Glomerular endothelial cell (primary cell): ENCODE results near the gene STK4. TPM values are rescaled to one million over a fixed set of nuclear protein-coding genes. Genes with fewer than 3 reads are reported as not detected.
"Not testable (repeated sequence)": the region's sequence is repeated elsewhere in the genome, so short reads cannot be mapped to it uniquely, and the experiment has no call there.

Experiments
- DNase-seq: peaks from one replicate; pipeline ENCODE4 v3.0.0-alpha.2; 2011; ENCODE audit warnings: low read depth, low spot score; ENCODE audit errors: extremely low read depth
- total RNA-seq: library from RNA; depleted of rRNA; stranded (reverse); fragments of >200 nt; gene quantifications from 2 replicates; pipeline ENCODE4 v1.2.3, GENCODE V29; 2015

STK4 gene
- total RNA-seq, 1 donor from 2014 or later: 20.9 TPM

GRCh38 chr20:45020236-45020886, 54.0 kb downstream of the STK4 start:
- no peak for DNase-seq

- DNase-seq: no peak
These were observed 55.3 kb downstream of the STK4 start for GRCh38 chr20:45021631-45022030.

GRCh38 chr20:45023140-45023539, 56.8 kb downstream of the STK4 start:
- not testable (repeated sequence) for DNase-seq

GRCh38 chr20:45028424-45029136, 62.3 kb downstream of the STK4 start:
- DNase-seq: no peak

- DNase-seq: no peak
These were observed 63.6 kb downstream of the STK4 start for GRCh38 chr20:45029884-45030283.

- DNase-seq: no peak
These were observed 66.0 kb downstream of the STK4 start for GRCh38 chr20:45032276-45032675.

- DNase-seq: no peak
These were observed 66.5 kb downstream of the STK4 start for GRCh38 chr20:45032781-45033180.

GRCh38 chr20:45034436-45034835, 68.1 kb downstream of the STK4 start:
- DNase-seq: no peak

GRCh38 chr20:45036044-45036755, 69.9 kb downstream of the STK4 start:
- no peak for DNase-seq

GRCh38 chr20:45037050-45037449, 70.7 kb downstream of the STK4 start:
- no peak for DNase-seq

GRCh38 chr20:45037635-45038034, 71.3 kb downstream of the STK4 start:
- DNase-seq: no peak

GRCh38 chr20:45038745-45039474, 72.6 kb downstream of the STK4 start:
- DNase-seq: no peak

- no peak for DNase-seq
These were observed 73.1 kb downstream of the STK4 start for GRCh38 chr20:45039475-45039820.

GRCh38 chr20:45041464-45042337, 75.4 kb downstream of the STK4 start:
- peak; percentile 63 for DNase-seq

GRCh38 chr20:45042978-45043377, 76.7 kb downstream of the STK4 start:
- no peak for DNase-seq

- DNase-seq: no peak
These were observed 77.8 kb downstream of the STK4 start for GRCh38 chr20:45044084-45044573.

GRCh38 chr20:45044601-45045000, 78.3 kb downstream of the STK4 start:
- no peak for DNase-seq

GRCh38 chr20:45047581-45048119, 81.3 kb downstream of the STK4 start:
- DNase-seq: no peak

- DNase-seq: no peak
These were observed 83.1 kb downstream of the STK4 start for GRCh38 chr20:45049438-45049837.
